Common myeloid progenitor, CD34-positive (primary cell): ENCODE results near the gene ZNF385B.
"Not testable (repeated sequence)": the region's sequence is repeated elsewhere in the genome, so short reads cannot be mapped to it uniquely, and the experiment has no call there.

ENCODE experiments used
- CTCF ChIA-PET: fragments of 350-600 bp; sonication (Branson Sonifier 250); formaldehyde crosslinking; loops from one replicate; lab custom pipeline; 2021; ENCODE audit warnings: antibody characterized with exemption; lab: Charles Lee
- POLR2A ChIA-PET: fragments of 350-600 bp; sonication (Branson Sonifier 250); formaldehyde crosslinking; loops from one replicate; lab custom pipeline; 2021; ENCODE audit warnings: antibody characterized with exemption; lab: Charles Lee
- DNase-seq, 3 donors: peaks; one replicate each; pipeline versions ENCODE4 v3.0.0 to v3.0.0-alpha.2; 2013
- H3K27ac ChIP-seq, 2 experiments: 1 replicate in 1 of 2; 2 replicates in 1 of 2; pipeline ENCODE4 v1.7.0; 2013; ENCODE audit warnings: inconsistent platforms in 2 of 2, low read length in 2 of 2, mild to moderate bottlenecking in 2 of 2, low read depth in 1 of 2, moderate library complexity in 1 of 2; ENCODE audit not compliant: severe bottlenecking in 2 of 2, insufficient read depth in 1 of 2, poor library complexity in 1 of 2
- H3K27me3 ChIP-seq, 5 experiments: replicated peaks in 2 of 5; 1 replicate in 3 of 5; 2 replicates in 2 of 5; pipeline versions ENCODE4 v1.6.1 to v1.7.0; 2013; ENCODE audit warnings: low read length in 4 of 5, mild to moderate bottlenecking in 2 of 5, moderate library complexity in 2 of 5, inconsistent platforms in 1 of 5; ENCODE audit not compliant: insufficient read depth in 5 of 5, control insufficient read depth in 4 of 5
- H3K36me3 ChIP-seq, 4 experiments: 1 replicate in 2 of 4; 2 replicates in 2 of 4; pipeline versions ENCODE4 v1.6.1 to v1.7.0; 2013; ENCODE audit warnings: low read length in 3 of 4, control low read depth in 1 of 4, mild to moderate bottlenecking in 1 of 4; ENCODE audit not compliant: control insufficient read depth in 4 of 4, insufficient read depth in 4 of 4
- H3K4me1 ChIP-seq, 4 experiments: 1 replicate in 3 of 4; 2 replicates in 1 of 4; pipeline versions ENCODE4 v1.6.1 to v1.7.1; 2013; ENCODE audit warnings: low read length in 3 of 4, mild to moderate bottlenecking in 3 of 4, control low read depth in 1 of 4, inconsistent platforms in 1 of 4, moderate library complexity in 1 of 4; ENCODE audit not compliant: control insufficient read depth in 4 of 4, insufficient read depth in 4 of 4; ENCODE audit errors: control extremely low read depth in 1 of 4
- H3K4me3 ChIP-seq, 7 experiments: 1 replicate in 4 of 7; 2 replicates in 3 of 7; pipeline versions ENCODE4 v1.5.1 to v1.7.0; 2013; ENCODE audit warnings: mild to moderate bottlenecking in 7 of 7, low read length in 6 of 7, moderate library complexity in 6 of 7, inconsistent platforms in 2 of 7, low read depth in 2 of 7, control low read depth in 1 of 7; ENCODE audit not compliant: insufficient read depth in 4 of 7, control insufficient read depth in 1 of 7; ENCODE audit errors: extremely low read depth in 1 of 7
- H3K9me3 ChIP-seq, 5 experiments: 1 replicate in 4 of 5; 2 replicates in 1 of 5; pipeline versions ENCODE4 v1.6.1 to v1.7.1; 2013; ENCODE audit warnings: low read length in 4 of 5, mild to moderate bottlenecking in 2 of 5, inconsistent platforms in 1 of 5, low read depth in 1 of 5, moderate library complexity in 1 of 5; ENCODE audit not compliant: control insufficient read depth in 4 of 5, insufficient read depth in 2 of 5; ENCODE audit errors: control extremely low read depth in 1 of 5
- WGBS: methylation state at CpG from one replicate; pipeline ENCODE4 v1.1.5; 2013; ENCODE audit not compliant: insufficient coverage; 5-methylcytosine and 5-hydroxymethylcytosine counted together

ZNF385B gene

GRCh38 chr2:179790235-179791217 is 70.9 kb downstream of the ZNF385B start:
- DNase-seq = no peak
- 100% methylated on average over 3 of the region's 3 CpGs for WGBS
- CTCF ChIA-PET = interaction anchor here (0.9 kb wide), 1 partner anchor 11 kb away, joined by 4 read pairs; no protein-coding TSS in a partner anchor
- H3K4me3 ChIP-seq = no peak overlapping the region
- H3K36me3 ChIP-seq = no peaks in the 10 kb centered on the region
- H3K27me3 ChIP-seq = peaks cover 0 to 2% (median 0%) of the 10 kb centered on the region in 5 experiments
- H3K9me3 ChIP-seq = no peaks in the 10 kb centered on the region
- POLR2A ChIA-PET = no interaction called here
- H3K27ac ChIP-seq = no peak overlapping the region
- no peaks in the 10 kb centered on the region for H3K4me1 ChIP-seq

- POLR2A ChIA-PET = no interaction called here
- no CpG with 5 or more reads among the region's 3 CpGs for WGBS
- H3K9me3 ChIP-seq = peaks cover 0 to 2% (median 0%) of the 10 kb centered on the region in 5 experiments
These were observed 73.3 kb downstream of the ZNF385B start for GRCh38 chr2:179788104-179788503.

GRCh38 chr2:179787601-179788000 is 73.8 kb downstream of the ZNF385B start:
- no peak overlapping the region for H3K4me3 ChIP-seq
- 100% methylated on average over 1 of the region's 2 CpGs for WGBS
- DNase-seq = no peak
- H3K9me3 ChIP-seq = peaks cover 0 to 4% (median 0%) of the 10 kb centered on the region in 5 experiments
- peaks cover 0 to 2% (median 0%) of the 10 kb centered on the region in 5 experiments for H3K27me3 ChIP-seq
- no peaks in the 10 kb centered on the region for H3K4me1 ChIP-seq
- ChIA-PET CTCF (no interaction called here), POLR2A (no interaction called here)
- H3K36me3 ChIP-seq = no peaks in the 10 kb centered on the region
- H3K27ac ChIP-seq = no peak overlapping the region

More at GRCh38 chr2:179788104-179788503, 73.3 kb downstream of the ZNF385B start:
- peaks cover 0 to 2% (median 0%) of the 10 kb centered on the region in 5 experiments for H3K27me3 ChIP-seq
- no peaks in the 10 kb centered on the region for H3K36me3 ChIP-seq
- CTCF ChIA-PET = no interaction called here
- no peak overlapping the region for H3K27ac ChIP-seq
- H3K4me1 ChIP-seq = no peaks in the 10 kb centered on the region
- no peak for DNase-seq
- H3K4me3 ChIP-seq = no peak overlapping the region

GRCh38 chr2:179785902-179786301 is 75.5 kb downstream of the ZNF385B start:
- H3K4me3 ChIP-seq = no peak overlapping the region
- H3K9me3 ChIP-seq = peaks cover 0 to 4% (median 0%) of the 10 kb centered on the region in 5 experiments
- POLR2A ChIA-PET = no interaction called here
- H3K27me3 ChIP-seq = peaks cover 0 to 2% (median 0%) of the 10 kb centered on the region in 5 experiments
- CTCF ChIA-PET = no interaction called here
- H3K27ac ChIP-seq = no peak overlapping the region
- H3K4me1 ChIP-seq = no peaks in the 10 kb centered on the region
- no CpG with 5 or more reads among the region's 1 CpG for WGBS
- no peaks in the 10 kb centered on the region for H3K36me3 ChIP-seq
- DNase-seq = no peak

GRCh38 chr2:179782346-179782745 is 79.1 kb downstream of the ZNF385B start:
- no CpG with 5 or more reads among the region's 2 CpGs for WGBS
- H3K27me3 ChIP-seq, H3K4me1 ChIP-seq, H3K4me3 ChIP-seq, H3K36me3 ChIP-seq, CTCF ChIA-PET, H3K9me3 ChIP-seq, DNase-seq, POLR2A ChIA-PET, H3K27ac ChIP-seq: not testable (repeated sequence)

GRCh38 chr2:179773986-179774385 is 87.4 kb downstream of the ZNF385B start:
- H3K9me3 ChIP-seq = no peaks in the 10 kb centered on the region
- POLR2A ChIA-PET = no interaction called here
- DNase-seq = no peak
- no peak overlapping the region for H3K4me3 ChIP-seq
- no peaks in the 10 kb centered on the region for H3K36me3 ChIP-seq
- no peaks in the 10 kb centered on the region for H3K4me1 ChIP-seq
- CTCF ChIA-PET = no interaction called here
- no peak overlapping the region for H3K27ac ChIP-seq
- no peaks in the 10 kb centered on the region for H3K27me3 ChIP-seq
- 100% methylated on average over 3 of the region's 4 CpGs for WGBS

- DNase-seq = no peak
- Histone ChIP-seq H3K36me3 (no peaks in the 10 kb centered on the region), H3K27ac (no peak overlapping the region), H3K27me3 (no peaks in the 10 kb centered on the region), H3K4me3 (no peak overlapping the region), H3K4me1 (no peaks in the 10 kb centered on the region), H3K9me3 (no peaks in the 10 kb centered on the region)
- ChIA-PET POLR2A (no interaction called here), CTCF (no interaction called here)
- WGBS = 100% methylated on average over 1 of the region's 1 CpG
These were observed 89.1 kb downstream of the ZNF385B start for GRCh38 chr2:179772346-179772745.
